Panc1 (cell line): ENCODE results near the gene RIMKLA.

Source experiments
- CTCF ChIP-seq: fragments of 450-650 bp; IDR thresholded peaks from 2 replicates; pipeline ENCODE4 v1.5.1; 2017; ENCODE audit warnings: mild to moderate bottlenecking
- POLR2AphosphoS5 ChIP-seq: IDR thresholded peaks from 2 replicates; pipeline ENCODE4 v1.6.1; 2012; ENCODE audit warnings: mild to moderate bottlenecking, low read depth, low read length, moderate library complexity
- REST ChIP-seq, 2 experiments: IDR thresholded peaks; 2 replicates each; pipeline ENCODE4 v1.6.1; 2011 to 2012; ENCODE audit warnings: low read depth in 2 of 2, control low read depth in 1 of 2, low read length in 1 of 2, mild to moderate bottlenecking in 1 of 2, moderate library complexity in 1 of 2; ENCODE audit not compliant: insufficient read depth in 1 of 2
- TCF7L2 ChIP-seq: IDR thresholded peaks from 2 replicates; pipeline ENCODE4 v1.6.1; 2011; ENCODE audit warnings: mild to moderate bottlenecking, low read depth, low read length, inconsistent platforms

DNA sequence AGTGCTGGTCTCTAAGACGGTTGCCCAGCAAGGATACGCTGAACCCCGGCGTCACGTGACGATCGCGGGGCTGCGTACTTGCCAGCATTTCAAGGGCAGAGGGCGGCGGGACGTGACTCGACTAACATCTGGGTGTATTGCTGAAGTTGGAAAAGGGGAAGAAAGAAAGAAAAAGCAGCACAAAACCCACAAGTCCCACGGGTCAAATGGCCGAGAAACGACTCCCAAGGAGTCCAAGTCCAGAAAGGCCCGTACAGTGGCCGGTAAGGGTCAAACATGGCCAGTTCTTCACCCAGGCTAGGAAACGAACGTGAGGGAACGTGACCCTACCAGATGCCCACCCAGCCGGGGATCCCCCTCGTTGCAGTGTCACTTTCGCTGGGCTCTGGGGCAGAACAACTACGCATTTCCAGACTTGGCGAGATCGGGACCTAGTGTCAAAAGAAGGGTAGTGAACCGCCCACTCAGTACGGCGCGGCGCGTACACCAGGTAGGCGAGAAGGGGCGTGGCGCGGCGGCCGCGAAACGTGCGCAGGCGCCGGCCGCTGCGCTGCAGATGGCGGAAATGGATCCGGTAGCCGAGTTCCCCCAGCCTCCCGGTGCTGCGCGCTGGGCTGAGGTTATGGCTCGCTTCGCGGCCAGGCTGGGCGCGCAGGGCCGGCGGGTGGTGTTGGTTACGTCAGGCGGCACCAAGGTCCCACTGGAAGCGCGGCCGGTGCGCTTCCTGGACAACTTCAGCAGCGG lies 75.6 kb downstream of the RIMKLA start, which contains the start of the genes PPCS and ZMYND12:
- TF ChIP-seq CTCF (no peak), POLR2AphosphoS5 (peak; percentile 84), TCF7L2 (0 out of 2 replicates have a peak, but pooled peaks have one; percentile 9), REST (IDR thresholded peaks at IDR 0.05; ENCODE audit: insufficient read depth in 1 of 2, low read depth in 2 of 2, low read length in 1 of 2) (peak in 1 of 2 experiments; percentile 58; a peak in 1 of 4 replicates)
